ENCODE measurements around the gene MC5R. TPM values are rescaled to one million over a fixed set of nuclear protein-coding genes. Genes with fewer than 3 reads are reported as not detected.
A peak's percentile ranks its signal among the peaks of the same experiment; 100 is the strongest.

The MC5R gene
- total and polyA plus RNA-seq, 10 of the 15 experiments (the other 5 are each of a cell fraction or from before 2014, with no cell fraction given): not detected

GRCh38 chr18:13826209-13826608 is 2.3 kb downstream of the MC5R start (continued):
- TF ChIP-seq TAF1 (IDR thresholded peaks at IDR 0.05; ENCODE audit: borderline replicate concordance, low read depth, low read length): no peak
- no peak for TF ChIP-seq NKRF (conservative IDR thresholded peaks at IDR 0.05)

- H4K20me1 ChIP-seq (ENCODE audit: control insufficient read depth, insufficient read depth): no peaks in the 10 kb centered on the region; the same call in 1 of the 2 replicates
- no peak overlapping the region for H3K27ac ChIP-seq (ENCODE audit: control insufficient read depth, insufficient read depth)
- H3K9me3 ChIP-seq (replicated peaks; ENCODE audit: control insufficient read depth, insufficient read depth, low read length): no peaks in the 10 kb centered on the region
- peak; percentile 48; the same call in 2 of the 3 replicates for ATAC-seq
- ChIA-PET SMC1A (ENCODE audit: uncharacterized antibody, unreplicated experiment) (interaction anchor here (1.7 kb wide), 1 partner anchor 255 kb away, joined by 5 read pairs; no protein-coding TSS in a partner anchor), CTCF (interaction anchor here (0.6 to 4.5 kb wide), 6 partner anchors 13 to 255 kb away, joined by 3 to 20 read pairs (median 4); no protein-coding TSS in a partner anchor), POLR2A (no interaction called here), RAD21 (ENCODE audit: unreplicated experiment) (no interaction called here)
- H2AFZ ChIP-seq (ENCODE audit: control insufficient read depth, low read depth, low read length): no peak overlapping the region
- no peak for TF ChIP-seq GATAD2B (conservative IDR thresholded peaks at IDR 0.05; ENCODE audit: low read depth)
- TF ChIP-seq RAD21 (IDR thresholded peaks at IDR 0.05; ENCODE audit: insufficient read depth, low read depth, low read length): peak; percentile 32
- peak in 1 of 3 experiments; percentile 20; a peak in 2 of 6 replicates for TF ChIP-seq CTCF (IDR thresholded peaks at IDR 0.05 in 2 of 3, conservative IDR thresholded peaks at IDR 0.05 in 1 of 3; ENCODE audit: control insufficient read depth in 2 of 3, extremely low read depth in 1 of 3, insufficient read depth in 1 of 3, low read depth in 3 of 3, low read length in 3 of 3)
- WGBS (ENCODE audit: insufficient coverage, insufficient replicate concordance, low lambda C conversion rate, missing lambda C conversion rate): 70% methylated on average over 11 of the region's 11 CpGs
- BruUV-seq (replicated peaks): no TSS peak
- H3K4me3 ChIP-seq: no peak overlapping the region
- intact Hi-C loops (cut with micrococcal nuclease; ENCODE audit: unreplicated experiment): no loop called here
- no peaks in the 10 kb centered on the region for H3K79me2 ChIP-seq (ENCODE audit: control insufficient read depth, insufficient read depth, low read length)
- no peaks in the 10 kb centered on the region for H3K4me1 ChIP-seq (ENCODE audit: control insufficient read depth, insufficient read depth, low read length)
- no peak for FAIRE-seq
- H3K36me3 ChIP-seq (ENCODE audit: control insufficient read depth in 2 of 2, insufficient read depth in 2 of 2, low read length in 1 of 2): no peaks in the 10 kb centered on the region
- no peaks in the 10 kb centered on the region for H3K27me3 ChIP-seq (replicated peaks in 1 of 2; ENCODE audit: control insufficient read depth in 2 of 2, insufficient read depth in 2 of 2, low read length in 1 of 2)
- in situ Hi-C loops (cut with MboI): loop anchor here (5.0 kb wide), 1 partner anchor 255 kb away; no protein-coding TSS in a partner anchor
- DNase-seq (ENCODE audit: low read depth, low spot score): no peak
- H3K4me2 ChIP-seq (ENCODE audit: control insufficient read depth, insufficient read depth): no peak overlapping the region
- no peak overlapping the region for H3K9ac ChIP-seq (ENCODE audit: control insufficient read depth, insufficient read depth, low read length)
Measured at GRCh38 chr18:13831864-13832508, 8.0 kb downstream of the MC5R start.

Measured in GM12878 (cell line).